NCI-H2196 (cell line): ENCODE measurements around the gene BOD1.

Experiments
- DNase-seq: peaks from one replicate; lab custom pipeline; 2025; ENCODE audit not compliant: unreplicated experiment; lab: John Stamatoyannopoulos, UW

Gene BOD1

DNA sequence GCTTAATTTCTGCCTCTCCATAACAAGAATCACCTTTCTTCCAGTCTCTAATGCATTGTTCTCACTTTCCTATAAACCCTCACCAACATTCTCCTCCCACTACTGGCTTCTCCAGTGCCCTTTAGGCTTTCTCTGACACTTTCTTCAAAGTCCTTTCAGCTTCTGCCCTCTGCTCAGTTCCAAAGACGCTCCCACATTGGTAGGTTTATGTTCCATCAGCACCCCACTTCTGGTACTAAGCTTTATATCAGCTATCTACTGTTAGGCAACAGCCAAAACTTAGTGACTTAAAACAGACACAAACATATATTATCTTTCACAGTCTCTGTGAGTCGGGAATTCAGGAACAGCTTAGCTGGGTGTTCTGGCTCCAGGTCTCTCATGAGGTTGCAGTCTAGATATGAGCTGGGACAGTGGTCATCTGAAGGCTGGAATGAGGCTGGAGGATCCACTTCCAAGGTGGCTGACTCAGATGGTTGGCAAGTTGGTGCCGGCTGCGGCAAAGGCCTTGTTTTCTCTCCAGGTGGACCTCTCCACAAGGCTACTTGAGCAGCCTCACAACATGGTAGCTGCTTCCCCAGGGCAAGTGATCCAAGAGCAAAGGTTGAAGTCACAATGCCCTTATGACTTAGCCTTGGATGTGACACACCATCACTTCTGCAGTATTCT is 37.4 kb downstream of the BOD1 start:
- DNase-seq: no peak

DNA sequence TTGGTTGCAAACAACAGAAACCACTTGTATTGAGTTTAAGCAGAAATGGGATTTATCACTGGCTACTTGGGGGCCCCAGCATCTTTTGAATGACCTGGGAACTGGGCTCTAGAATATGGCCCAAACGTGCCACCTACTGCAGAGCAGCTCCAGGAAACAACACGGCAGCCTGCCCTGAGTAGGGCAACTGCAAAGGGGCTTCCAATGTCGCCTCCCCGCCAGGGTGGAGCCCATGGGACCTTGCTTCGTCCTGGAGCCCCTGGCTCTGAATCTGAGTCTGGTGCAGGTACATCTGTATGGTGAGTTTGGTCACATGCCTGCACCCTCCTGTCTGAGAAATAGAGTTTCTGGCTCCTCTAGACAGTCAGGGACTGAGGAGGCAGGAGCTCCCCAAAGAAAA is 38.6 kb downstream of the BOD1 start:
- DNase-seq: no peak

DNA sequence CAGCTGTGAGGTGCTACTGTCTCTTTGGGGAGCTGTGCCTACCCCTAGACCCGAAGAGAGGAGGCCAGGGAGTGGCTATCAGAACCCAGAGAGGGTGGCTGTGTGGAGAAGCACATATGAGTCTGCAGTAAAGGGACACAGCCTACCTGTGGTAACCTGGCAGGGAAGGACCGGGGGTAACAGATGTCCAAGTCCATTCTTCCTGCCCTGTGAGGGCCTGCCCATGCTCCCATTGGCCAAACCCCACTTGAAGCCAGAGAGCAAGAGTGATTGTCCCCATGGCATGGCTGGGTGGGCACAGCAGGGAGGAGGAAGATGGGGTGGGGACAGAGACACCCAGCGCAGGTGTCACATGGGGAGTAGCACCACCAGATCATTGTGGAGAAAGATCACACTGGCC is 39.3 kb downstream of the BOD1 start:
- no peak for DNase-seq

DNA sequence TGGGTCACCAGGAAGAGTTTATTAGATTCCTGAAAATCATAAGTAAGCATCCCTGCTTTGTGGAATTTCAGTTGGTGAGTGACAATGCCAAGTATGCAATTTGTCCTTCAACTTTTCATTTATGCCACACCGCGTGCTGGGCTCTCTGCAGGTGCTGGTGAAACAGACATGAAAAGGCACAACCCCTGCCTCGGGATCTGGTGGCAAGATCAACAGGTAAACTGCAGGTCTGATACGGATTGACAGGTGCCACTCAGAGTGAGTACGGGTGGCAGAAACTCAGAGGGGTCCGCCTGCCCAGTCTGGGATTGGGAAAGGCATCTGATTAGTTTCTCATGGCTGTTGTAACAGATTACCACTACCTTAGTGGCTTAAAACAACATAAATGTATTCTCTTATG is 40.5 kb downstream of the BOD1 start:
- DNase-seq: no peak

DNA sequence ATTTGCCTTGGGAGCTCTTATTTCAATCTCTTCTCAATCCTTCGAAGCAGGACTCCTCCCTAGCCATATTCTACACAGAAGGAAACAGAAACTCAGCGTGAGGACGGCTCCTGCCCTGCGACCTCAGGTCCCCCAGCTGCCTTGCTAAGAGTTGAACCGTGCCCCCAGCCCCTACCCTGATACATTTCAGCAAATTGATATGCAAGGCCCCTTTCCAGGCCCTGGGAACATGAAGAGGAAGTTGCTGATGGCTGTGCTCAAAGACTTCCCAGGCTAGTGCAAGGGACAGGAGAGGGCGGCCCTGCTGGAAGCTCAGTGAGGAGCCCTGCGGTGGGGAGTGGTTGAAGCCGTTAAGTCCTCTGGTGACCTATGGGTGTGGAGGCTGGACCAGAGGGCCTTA is 41.5 kb downstream of the BOD1 start:
- DNase-seq: no peak

DNA sequence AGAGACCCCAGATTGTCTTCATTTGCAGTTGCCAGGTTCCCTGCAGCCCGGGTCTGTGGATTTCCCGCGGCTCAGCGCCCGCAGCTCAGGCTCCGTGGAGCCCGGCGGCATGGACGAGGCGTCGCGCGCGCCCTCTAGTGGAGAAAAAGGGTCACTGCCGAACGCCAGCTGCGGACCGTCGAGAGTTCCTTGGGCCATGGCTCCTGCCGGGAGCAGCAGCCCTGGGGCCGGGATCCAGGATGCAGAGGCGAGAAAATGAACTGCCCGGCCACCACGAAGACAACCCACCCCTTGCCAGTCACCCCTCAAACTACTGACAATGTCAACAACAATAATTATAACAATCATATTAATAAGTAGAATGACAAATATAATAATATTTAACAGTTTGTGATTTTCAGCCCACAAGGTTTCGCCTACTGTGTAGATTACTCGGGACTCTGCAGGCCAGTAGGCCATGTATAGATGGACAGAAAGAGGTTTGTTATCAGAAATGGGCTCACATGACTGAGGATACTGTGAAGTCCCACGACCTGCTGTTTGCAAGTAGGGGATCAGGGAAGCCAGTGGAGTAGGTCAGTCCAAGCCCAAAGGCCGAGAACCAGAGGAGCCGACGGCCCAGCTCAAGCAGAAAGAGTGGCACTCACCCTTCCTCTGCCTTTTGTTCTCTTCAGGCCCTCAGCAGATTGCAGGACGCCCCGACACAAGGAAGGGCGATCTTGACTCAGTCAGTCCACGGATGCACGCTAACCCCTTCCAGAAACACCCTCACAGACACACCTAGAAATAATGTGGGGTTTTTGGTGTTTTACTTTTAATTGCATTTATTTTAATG is 43.1 kb downstream of the BOD1 start:
- peak; percentile 65 for DNase-seq

DNA sequence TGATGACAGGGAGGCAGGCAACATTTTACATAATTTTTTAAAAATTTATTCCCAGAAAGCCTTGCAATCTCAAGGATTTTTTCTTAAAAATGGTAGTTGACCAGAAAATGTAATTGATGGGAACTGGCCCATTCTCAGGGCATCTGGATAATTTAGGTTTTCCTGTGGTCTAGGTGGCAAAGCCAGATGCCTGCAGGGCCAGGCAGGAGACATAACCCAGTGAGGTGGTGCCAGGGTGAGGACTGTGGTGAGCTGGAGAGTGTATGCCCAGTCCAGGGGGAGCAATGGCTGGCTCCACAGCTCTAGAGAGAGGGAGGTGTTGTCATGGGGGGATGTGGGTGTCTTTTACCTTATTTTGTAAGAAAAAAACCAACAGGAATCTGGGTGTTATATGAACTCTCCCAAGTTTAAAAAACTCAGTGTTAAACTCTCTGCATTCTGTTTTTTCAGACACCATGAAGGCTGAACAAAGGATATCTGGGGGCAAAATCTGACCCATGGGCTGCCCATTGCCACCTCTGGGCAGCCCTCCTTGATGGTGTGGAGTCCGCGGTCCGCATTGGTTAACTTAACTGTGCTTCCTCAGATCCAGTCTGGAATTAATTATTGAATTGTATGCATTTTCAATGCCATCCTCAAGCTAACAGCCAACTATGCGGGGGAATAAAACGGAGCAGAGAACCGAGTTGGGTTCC is 43.9 kb downstream of the BOD1 start:
- DNase-seq: no peak

DNA sequence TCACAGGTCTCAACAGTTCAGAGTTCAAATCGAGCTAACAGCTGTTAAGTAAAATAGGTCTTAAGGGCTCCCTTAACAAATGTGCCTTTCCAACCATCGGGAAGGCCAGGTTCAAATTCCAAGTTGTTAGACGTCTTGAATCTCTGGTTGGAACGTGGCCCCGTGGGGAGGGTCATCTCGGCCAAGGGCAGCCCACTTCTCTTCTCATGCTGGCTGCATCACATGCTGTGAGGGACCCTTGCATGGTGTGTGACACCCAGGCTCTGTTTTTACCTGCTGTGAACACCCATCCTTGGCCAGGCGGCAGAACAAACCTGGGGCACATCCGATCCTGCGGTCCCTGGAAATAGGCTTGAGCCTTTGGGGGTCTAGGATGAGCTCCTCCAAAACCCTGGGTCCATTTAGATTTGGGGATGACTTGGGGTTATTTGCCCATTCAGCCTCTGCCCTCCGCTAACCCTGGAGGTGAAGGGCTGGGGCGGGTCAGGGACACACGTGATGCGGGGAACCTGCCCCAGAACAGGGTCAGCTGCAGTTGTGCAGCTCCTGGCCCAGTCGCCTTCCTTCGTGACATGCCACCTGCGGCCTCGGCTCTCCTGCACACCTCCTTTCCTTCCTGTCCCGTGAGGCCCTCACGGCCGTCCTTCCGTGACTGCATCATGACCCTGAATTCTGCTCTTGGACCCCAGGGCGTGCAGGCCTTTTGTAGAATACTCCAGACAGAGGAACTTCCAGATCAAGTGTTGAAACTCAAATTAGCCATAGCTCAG is 45.9 kb downstream of the BOD1 start:
- DNase-seq: no peak

DNA sequence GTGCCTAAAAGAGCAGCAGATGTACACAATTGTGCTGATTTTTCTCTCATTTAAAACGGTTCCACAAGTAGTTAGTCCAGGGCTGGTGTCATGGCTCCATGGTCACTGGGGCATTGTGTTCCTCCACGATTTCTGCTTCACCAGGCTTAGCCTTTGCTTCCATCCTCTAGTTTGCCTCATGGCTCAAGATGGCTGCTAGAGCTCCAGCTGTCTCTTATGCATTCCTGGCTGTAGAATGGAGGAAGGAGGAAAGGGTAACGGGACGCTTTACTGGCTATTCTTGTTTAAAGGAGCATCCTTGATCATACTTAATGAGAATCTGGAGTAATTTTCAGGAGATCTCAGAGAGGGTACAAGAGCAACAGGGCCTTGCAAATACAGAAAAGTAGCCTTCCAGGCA is 47.7 kb downstream of the BOD1 start:
- no peak for DNase-seq

DNA sequence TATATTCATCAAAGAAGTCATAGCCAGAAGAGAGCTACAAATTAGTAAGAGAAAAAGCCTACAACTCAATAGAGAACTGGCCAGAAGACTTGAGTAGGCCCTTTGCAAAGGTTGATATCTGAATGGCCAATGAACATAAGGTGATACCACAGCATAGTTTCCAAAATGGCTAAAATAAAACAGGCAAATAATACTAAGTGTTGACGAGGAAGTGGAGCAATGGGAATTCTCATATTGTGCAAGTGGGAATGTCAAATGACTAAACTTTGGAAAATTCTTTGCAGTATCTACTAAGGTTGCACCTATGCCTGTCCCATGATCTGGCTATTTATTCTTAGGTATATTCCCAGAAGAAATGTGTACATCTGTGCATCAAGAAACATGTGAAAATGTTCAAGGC is 48.3 kb downstream of the BOD1 start:
- DNase-seq: no peak

DNA sequence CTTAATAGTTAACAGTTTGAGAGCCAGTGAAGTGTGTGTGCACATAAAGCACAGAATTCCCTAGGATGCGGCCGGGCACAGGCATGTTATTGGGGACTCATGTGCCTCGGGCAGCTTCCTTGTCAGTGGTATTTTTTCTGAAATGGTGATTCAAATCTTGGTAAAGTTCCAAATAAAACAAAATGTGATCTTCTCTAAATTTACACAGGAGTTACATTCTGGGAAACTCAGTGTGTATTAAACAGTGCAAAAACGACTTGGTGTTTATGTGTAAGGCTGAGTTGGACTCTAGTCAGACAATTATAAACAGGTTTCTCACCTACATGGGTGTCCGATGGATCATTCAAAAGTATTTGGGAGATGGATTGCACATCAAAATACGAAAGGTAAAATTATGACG is 48.9 kb downstream of the BOD1 start:
- DNase-seq: peak; percentile 29

DNA sequence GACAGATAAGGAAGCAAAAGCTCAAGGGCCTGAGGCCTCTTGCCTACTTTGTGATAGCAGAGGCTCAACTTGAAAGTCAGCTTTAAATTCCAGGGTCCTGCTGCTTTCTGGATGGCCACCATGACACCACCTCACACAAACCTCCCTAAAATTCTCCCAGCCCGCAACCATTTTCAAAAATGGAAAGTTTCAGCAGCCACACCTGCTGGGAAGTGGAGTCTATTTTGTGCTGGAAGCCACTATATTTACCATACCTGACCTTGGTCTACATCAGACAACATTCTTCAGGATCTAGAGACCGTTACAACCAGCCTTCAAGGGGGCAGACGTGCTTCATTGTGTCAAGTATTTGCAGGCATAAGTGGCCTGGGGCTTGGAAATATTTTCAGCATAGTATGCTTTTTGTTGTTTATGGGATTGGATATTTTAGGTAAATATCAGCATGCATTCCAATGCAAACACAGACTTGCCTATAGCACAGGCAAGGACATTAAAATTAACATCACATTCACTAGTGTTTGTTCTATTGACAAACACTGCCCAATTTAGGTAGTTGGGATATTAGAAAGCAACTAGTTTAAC is 50.9 kb downstream of the BOD1 start:
- DNase-seq: no peak

DNA sequence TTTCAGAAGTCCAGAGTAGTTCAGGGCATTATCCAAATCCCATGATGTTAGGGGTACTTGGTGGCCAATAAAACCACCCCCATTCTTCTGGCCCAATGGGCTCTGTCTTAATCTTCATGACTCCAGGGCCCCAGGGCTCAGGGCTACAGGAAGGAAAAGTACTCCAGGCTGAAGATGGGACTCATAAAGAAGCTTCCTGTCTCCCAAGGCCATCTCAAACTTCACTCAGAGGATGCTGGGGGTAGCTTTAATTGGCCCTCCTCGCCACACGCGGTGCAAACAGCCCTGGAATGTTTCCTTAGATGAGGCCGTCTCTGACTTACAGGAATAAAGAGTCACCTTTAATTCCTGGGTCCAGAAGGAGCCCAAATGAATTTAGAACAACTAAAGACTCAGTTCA is 52.3 kb downstream of the BOD1 start:
- DNase-seq: no peak

DNA sequence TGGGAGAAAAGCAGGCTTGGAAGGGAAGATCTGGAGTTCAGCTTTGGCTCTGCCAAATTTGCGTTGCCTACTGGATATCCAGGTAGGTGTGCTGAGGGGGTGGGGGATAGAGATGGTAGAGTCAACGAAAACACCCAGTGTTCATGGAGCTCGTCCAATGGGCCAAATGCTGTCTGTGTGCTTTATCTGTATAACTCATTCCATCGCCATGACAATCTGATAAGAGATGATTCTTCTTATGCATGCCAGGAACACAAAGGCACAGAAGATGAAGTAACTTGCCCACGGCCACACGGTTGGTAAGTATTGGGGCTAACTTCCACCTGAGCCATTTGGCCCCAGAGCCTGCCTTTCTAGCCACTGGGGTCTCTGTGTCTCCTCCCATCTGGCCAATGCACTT is 53.2 kb downstream of the BOD1 start:
- no peak for DNase-seq

DNA sequence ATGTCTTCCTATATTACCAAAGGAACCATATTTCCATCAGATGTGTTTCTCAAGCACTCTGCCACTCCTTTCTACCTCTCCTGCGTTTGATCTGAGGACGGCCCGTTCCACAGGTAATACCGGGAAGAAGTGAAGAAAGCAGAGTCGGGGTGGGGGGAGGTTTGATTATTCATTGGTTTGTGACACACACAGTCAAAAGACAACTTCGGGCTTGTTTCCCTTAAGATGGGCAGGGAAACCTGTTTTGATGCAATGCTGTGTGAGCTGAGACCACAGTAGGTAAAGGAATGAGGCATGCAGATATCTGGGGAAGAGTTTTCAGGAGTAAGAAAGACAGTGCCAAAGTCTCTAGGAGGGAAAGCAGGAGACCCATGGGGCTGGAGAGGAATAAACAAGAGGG is 54.0 kb downstream of the BOD1 start:
- no peak for DNase-seq
